Eye (tissue), 1 donor: ENCODE results near the gene WDSUB1.

ENCODE experiments used
- DNase-seq: peaks from one replicate; pipeline ENCODE4 v3.0.0-alpha.2; 2015

The WDSUB1 gene

GRCh38 chr2:159285929-159286708, at the start of gene WDSUB1:
Gene WDSUB1, minus strand, starts transcription at chr2:159286703. Its CDS starts 3,634 bp downstream, at chr2:159283069.
- peak; percentile 82 for DNase-seq

- DNase-seq = no peak
Observed at GRCh38 chr2:159326569-159327255, 40.2 kb upstream of the WDSUB1 start.

- DNase-seq = no peak
Observed at GRCh38 chr2:159322419-159322818, 35.9 kb upstream of the WDSUB1 start.

- no peak for DNase-seq
Observed at GRCh38 chr2:159317392-159318088, 31.0 kb upstream of the WDSUB1 start.

- no peak for DNase-seq
Observed at GRCh38 chr2:159307942-159308341, 21.4 kb upstream of the WDSUB1 start.

GRCh38 chr2:159300586-159300985, 14.1 kb upstream of the WDSUB1 start:
- DNase-seq = no peak

GRCh38 chr2:159298967-159299366, 12.5 kb upstream of the WDSUB1 start:
- DNase-seq = no peak

GRCh38 chr2:159297042-159297707, 10.7 kb upstream of the WDSUB1 start:
- DNase-seq = no peak

GRCh38 chr2:159292157-159292556, 5.7 kb upstream of the WDSUB1 start:
- no peak for DNase-seq

- peak; percentile 66 for DNase-seq
Observed at GRCh38 chr2:159290289-159290907, 3.9 kb upstream of the WDSUB1 start.

GRCh38 chr2:159287733-159288132, 1.2 kb upstream of the WDSUB1 start:
- DNase-seq = no peak

GRCh38 chr2:159286709-159287441, 372 bp upstream of the WDSUB1 start:
- DNase-seq = peak; percentile 98

GRCh38 chr2:159285433-159285832, 1.1 kb downstream of the WDSUB1 start:
- no peak for DNase-seq

- DNase-seq = no peak
Observed at GRCh38 chr2:159283529-159283928, 3.0 kb downstream of the WDSUB1 start.

- no peak for DNase-seq
Observed at GRCh38 chr2:159281002-159281401, 5.5 kb downstream of the WDSUB1 start.

GRCh38 chr2:159279700-159280099, 6.8 kb downstream of the WDSUB1 start:
- DNase-seq = no peak

- DNase-seq = no peak
Observed at GRCh38 chr2:159275111-159275510, 11.4 kb downstream of the WDSUB1 start.

- DNase-seq = no peak
Observed at GRCh38 chr2:159272156-159272555, 14.3 kb downstream of the WDSUB1 start.

GRCh38 chr2:159270744-159271379, 15.6 kb downstream of the WDSUB1 start:
- no peak for DNase-seq

- DNase-seq = no peak
Observed at GRCh38 chr2:159267921-159268320, 18.6 kb downstream of the WDSUB1 start.

- no peak for DNase-seq
Observed at GRCh38 chr2:159266554-159266953, 19.9 kb downstream of the WDSUB1 start.
